OCI-LY1 (cell line): ENCODE data around the gene EPRS1.

Experiments used
- H2AFZ ChIP-seq: fragments of 200-600 bp; sonication (generic), shearing (Covaris generic); 2 replicates; pipeline ENCODE4 v1.6.0; 2014; ENCODE audit warnings: antibody characterized with exemption, mild to moderate bottlenecking, low read length
- H3F3A ChIP-seq: fragments of 200-600 bp; sonication (generic), shearing (Covaris generic); 2 replicates; pipeline ENCODE4 v1.6.0; 2014; ENCODE audit warnings: mild to moderate bottlenecking, antibody characterized with exemption, low read length, moderate library complexity; ENCODE audit not compliant: insufficient read depth
- H3K27ac ChIP-seq: fragments of 200-600 bp; sonication (generic); 2 replicates; pipeline ENCODE4 v1.5.1; 2014; ENCODE audit warnings: low read length, mixed run types, mild to moderate bottlenecking, low read depth; ENCODE audit not compliant: poor library complexity, severe bottlenecking
- H3K27me3 ChIP-seq: fragments of 200-600 bp; sonication (generic); 2 replicates; pipeline ENCODE4 v1.6.0; 2014; ENCODE audit warnings: antibody characterized with exemption, mild to moderate bottlenecking, low read length, moderate library complexity; ENCODE audit not compliant: insufficient read depth
- H3K36me3 ChIP-seq: fragments of 200-600 bp; sonication (generic); 2 replicates; pipeline ENCODE4 v1.6.1; 2014; ENCODE audit warnings: mild to moderate bottlenecking, antibody characterized with exemption, low read length, moderate library complexity, mixed read lengths; ENCODE audit not compliant: insufficient read depth
- H3K4me1 ChIP-seq: fragments of 200-600 bp; sonication (generic); 2 replicates; pipeline ENCODE4 v1.5.1; 2014; ENCODE audit warnings: mild to moderate bottlenecking, low read length, moderate library complexity; ENCODE audit not compliant: insufficient read depth, severe bottlenecking
- H3K4me2 ChIP-seq: fragments of 200-600 bp; sonication (generic), shearing (Covaris generic); 2 replicates; pipeline ENCODE4 v1.6.1; 2014; ENCODE audit warnings: low read length
- H3K4me3 ChIP-seq: fragments of 200-600 bp; sonication (generic); 2 replicates; pipeline ENCODE4 v1.5.1; 2014; ENCODE audit warnings: low read length, low read depth, mild to moderate bottlenecking, mixed read lengths; ENCODE audit not compliant: poor library complexity, severe bottlenecking
- H3K79me2 ChIP-seq: fragments of 200-600 bp; shearing (Covaris generic); 2 replicates; pipeline ENCODE4 v1.6.1; 2016; ENCODE audit warnings: mixed run types, low read length, mixed read lengths; ENCODE audit not compliant: insufficient read depth
- H3K9ac ChIP-seq: fragments of 200-600 bp; sonication (generic), shearing (Covaris generic); 2 replicates; pipeline ENCODE4 v1.6.1; 2014; ENCODE audit warnings: mild to moderate bottlenecking, low read length, mixed read lengths
- H3K9me2 ChIP-seq: fragments of 200-600 bp; sonication (generic), shearing (Covaris generic); 2 replicates; pipeline ENCODE4 v1.6.1; 2014; ENCODE audit warnings: low read depth, mild to moderate bottlenecking, low read length, mixed read lengths
- H3K9me3 ChIP-seq: fragments of 200-600 bp; shearing (Covaris generic); 2 replicates; pipeline ENCODE4 v1.6.1; 2014; ENCODE audit warnings: low read length, mixed read lengths
- H4K20me1 ChIP-seq: fragments of 200-600 bp; sonication (generic), shearing (Covaris generic); 2 replicates; pipeline ENCODE4 v1.6.0; 2016; ENCODE audit warnings: mild to moderate bottlenecking, low read length; ENCODE audit not compliant: insufficient read depth
- CTCF ChIP-seq: fragments of 200-600 bp; sonication (generic), shearing (Covaris generic); IDR thresholded peaks from 2 replicates; pipeline ENCODE4 v1.5.1; 2017; ENCODE audit warnings: mild to moderate bottlenecking, antibody characterized with exemption, low read length, moderate library complexity, mixed read lengths
- EZH2 ChIP-seq: fragments of 200-600 bp; sonication (generic), shearing (Covaris generic); IDR thresholded peaks from 2 replicates; pipeline ENCODE4 v1.8.0; 2017; ENCODE audit warnings: borderline replicate concordance, mixed run types, mild to moderate bottlenecking, antibody characterized with exemption, low read length, moderate library complexity, mixed read lengths

Gene EPRS1

GRCh38 chr1:220032911-220033310, 13.4 kb downstream of the EPRS1 start:
- Histone ChIP-seq H3K9ac (no peak overlapping the region), H3K36me3 (peaks cover 86% of the 10 kb centered on the region), H3K27ac (no peak overlapping the region), H3K4me2 (no peak overlapping the region), H3K27me3 (no peaks in the 10 kb centered on the region), H3K9me2 (no peaks in the 10 kb centered on the region), H3K79me2 (peaks cover 24% of the 10 kb centered on the region), H3F3A (no peaks in the 10 kb centered on the region), H3K4me3 (no peak overlapping the region), H3K4me1 (no peaks in the 10 kb centered on the region), H3K9me3 (no peaks in the 10 kb centered on the region), H4K20me1 (no peaks in the 10 kb centered on the region; the same call in 1 of the 2 replicates), H2AFZ (no peak overlapping the region)
- no peak for TF ChIP-seq CTCF
- TF ChIP-seq EZH2: no peak

- H3K9me2 ChIP-seq: no peaks in the 10 kb centered on the region
- H3K36me3 ChIP-seq: peaks cover 73% of the 10 kb centered on the region
- no peak overlapping the region for H3K9ac ChIP-seq
- no peaks in the 10 kb centered on the region; the same call in 1 of the 2 replicates for H4K20me1 ChIP-seq
- H2AFZ ChIP-seq: no peak overlapping the region
- H3K27me3 ChIP-seq: no peaks in the 10 kb centered on the region
- no peak overlapping the region for H3K4me2 ChIP-seq
- H3K4me1 ChIP-seq: no peaks in the 10 kb centered on the region
- TF ChIP-seq CTCF: no peak
- TF ChIP-seq EZH2: no peak
- peaks cover 10% of the 10 kb centered on the region for H3K79me2 ChIP-seq
- H3K4me3 ChIP-seq: no peak overlapping the region
- H3K27ac ChIP-seq: no peak overlapping the region
- H3K9me3 ChIP-seq: no peaks in the 10 kb centered on the region
- H3F3A ChIP-seq: no peaks in the 10 kb centered on the region
Measured at GRCh38 chr1:220031287-220031686, 15.0 kb downstream of the EPRS1 start.

GRCh38 chr1:220028346-220028895, 17.9 kb downstream of the EPRS1 start:
- Histone ChIP-seq H3K36me3 (peaks cover 77% of the 10 kb centered on the region), H3K9me2 (no peaks in the 10 kb centered on the region), H3K27me3 (no peaks in the 10 kb centered on the region), H3K9me3 (no peaks in the 10 kb centered on the region), H3K79me2 (no peaks in the 10 kb centered on the region), H3F3A (no peaks in the 10 kb centered on the region), H4K20me1 (no peaks in the 10 kb centered on the region; the same call in 1 of the 2 replicates), H3K9ac (no peak overlapping the region), H3K4me1 (no peaks in the 10 kb centered on the region), H3K4me2 (no peak overlapping the region), H2AFZ (no peak overlapping the region), H3K4me3 (no peak overlapping the region), H3K27ac (no peak overlapping the region)
- TF ChIP-seq CTCF: no peak
- no peak for TF ChIP-seq EZH2
